Effector CD4-positive, alpha-beta T cell (primary cell): Measurements from ENCODE around the gene RASAL1.

Source experiments
- DNase-seq: peaks from one replicate; pipeline ENCODE4 v3.0.0-alpha.2; 2020
- total RNA-seq: gene quantifications from one replicate; lab custom pipeline; 2026; lab: John Stamatoyannopoulos, UW

RASAL1 gene
- total RNA-seq = 1.5 reads per million

- peak; percentile 75 for DNase-seq
These were observed at the start of gene RASAL1 for GRCh38 chr12:113135178-113136127. RASAL1 (minus strand) TSS chr12:113135761; CDS start chr12:113135462, 299 bp downstream.

- DNase-seq = peak; percentile 80
These were observed 49.3 kb upstream of the RASAL1 start for GRCh38 chr12:113184900-113185179.

GRCh38 chr12:113184098-113184899, 48.7 kb upstream of the RASAL1 start:
- no peak for DNase-seq

GRCh38 chr12:113183030-113183589, 47.5 kb upstream of the RASAL1 start:
- no peak for DNase-seq

- DNase-seq = no peak
These were observed 46.4 kb upstream of the RASAL1 start for GRCh38 chr12:113181975-113182374.

GRCh38 chr12:113180333-113180732, 44.8 kb upstream of the RASAL1 start:
- DNase-seq = no peak

GRCh38 chr12:113179023-113179422, 43.5 kb upstream of the RASAL1 start:
- DNase-seq = no peak

GRCh38 chr12:113174461-113175384, 39.2 kb upstream of the RASAL1 start:
- DNase-seq = peak; percentile 72

- no peak for DNase-seq
These were observed 37.6 kb upstream of the RASAL1 start for GRCh38 chr12:113173081-113173698.

- DNase-seq = no peak
These were observed 36.6 kb upstream of the RASAL1 start for GRCh38 chr12:113172185-113172584.

GRCh38 chr12:113171543-113171942, 36.0 kb upstream of the RASAL1 start:
- DNase-seq = no peak

- DNase-seq = no peak
These were observed 35.4 kb upstream of the RASAL1 start for GRCh38 chr12:113170926-113171325.

- no peak for DNase-seq
These were observed 34.9 kb upstream of the RASAL1 start for GRCh38 chr12:113170457-113170856.

- no peak for DNase-seq
These were observed 34.1 kb upstream of the RASAL1 start for GRCh38 chr12:113169697-113170096.

GRCh38 chr12:113167868-113168267, 32.3 kb upstream of the RASAL1 start:
- DNase-seq = no peak

GRCh38 chr12:113165521-113166450, 30.2 kb upstream of the RASAL1 start:
- DNase-seq = no peak

GRCh38 chr12:113164014-113164413, 28.5 kb upstream of the RASAL1 start:
- no peak for DNase-seq

- DNase-seq = no peak
These were observed 27.4 kb upstream of the RASAL1 start for GRCh38 chr12:113163030-113163360.

- no peak for DNase-seq
These were observed 26.8 kb upstream of the RASAL1 start for GRCh38 chr12:113162102-113163029.
